Uterus (tissue), 2 donors: ENCODE results near the gene PHB1.

Source experiments
- POLR2A ChIP-seq, 2 donors: fragments of 450-650 bp; IDR thresholded peaks; one replicate each; pipeline ENCODE4 v1.6.1; 2016; ENCODE audit warnings: antibody characterized with exemption in 2 of 2, mild to moderate bottlenecking in 1 of 2, moderate library complexity in 1 of 2
- TF ChIP-seq, protein P1 (sequence below), 4 experiments: fragments of 200-600 bp in 2 of 4; fragments of 450-650 bp in 2 of 4; sonication (generic) in 2 of 4; IDR thresholded peaks; one replicate each; pipeline ENCODE4 v1.5.1; 2016 to 2019; ENCODE audit warnings: antibody characterized with exemption in 4 of 4, mild to moderate bottlenecking in 2 of 4, moderate library complexity in 1 of 4

- TF ChIP-seq, protein P1, sequence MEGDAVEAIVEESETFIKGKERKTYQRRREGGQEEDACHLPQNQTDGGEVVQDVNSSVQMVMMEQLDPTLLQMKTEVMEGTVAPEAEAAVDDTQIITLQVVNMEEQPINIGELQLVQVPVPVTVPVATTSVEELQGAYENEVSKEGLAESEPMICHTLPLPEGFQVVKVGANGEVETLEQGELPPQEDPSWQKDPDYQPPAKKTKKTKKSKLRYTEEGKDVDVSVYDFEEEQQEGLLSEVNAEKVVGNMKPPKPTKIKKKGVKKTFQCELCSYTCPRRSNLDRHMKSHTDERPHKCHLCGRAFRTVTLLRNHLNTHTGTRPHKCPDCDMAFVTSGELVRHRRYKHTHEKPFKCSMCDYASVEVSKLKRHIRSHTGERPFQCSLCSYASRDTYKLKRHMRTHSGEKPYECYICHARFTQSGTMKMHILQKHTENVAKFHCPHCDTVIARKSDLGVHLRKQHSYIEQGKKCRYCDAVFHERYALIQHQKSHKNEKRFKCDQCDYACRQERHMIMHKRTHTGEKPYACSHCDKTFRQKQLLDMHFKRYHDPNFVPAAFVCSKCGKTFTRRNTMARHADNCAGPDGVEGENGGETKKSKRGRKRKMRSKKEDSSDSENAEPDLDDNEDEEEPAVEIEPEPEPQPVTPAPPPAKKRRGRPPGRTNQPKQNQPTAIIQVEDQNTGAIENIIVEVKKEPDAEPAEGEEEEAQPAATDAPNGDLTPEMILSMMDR (IDR thresholded peaks at IDR 0.05), result no peak
- TF ChIP-seq POLR2A (IDR thresholded peaks at IDR 0.05), result no peak
These were observed 26.9 kb upstream of the PHB1 start for GRCh38 chr17:49441578-49441977.
